HepG2 (cell line): Measurements from ENCODE around the gene DPM2. TPM values are rescaled to one million over a fixed set of nuclear protein-coding genes. Genes with fewer than 3 reads are reported as not detected.

Source experiments
- ATF2 ChIP-seq: sonication (generic); formaldehyde crosslinking; IDR thresholded peaks from 2 replicates; pipeline ENCODE4 v1.4.0; 2020; ENCODE audit warnings: missing genetic modification reagents
- CREB1 ChIP-seq, 2 experiments: fragments of 450-650 bp in 1 of 2; IDR thresholded peaks; 2 replicates each; pipeline ENCODE4 v1.6.1; 2016 to 2017; ENCODE audit warnings: control low read depth in 1 of 2, mild to moderate bottlenecking in 1 of 2, missing compliant biosample characterization in 1 of 2, missing genetic modification characterization in 1 of 2
- FOXP4 ChIP-seq: sonication (generic); formaldehyde crosslinking; IDR thresholded peaks from 2 replicates; pipeline ENCODE4 v1.4.0; 2020; ENCODE audit warnings: missing genetic modification reagents
- IRF2 ChIP-seq: IDR thresholded peaks from 2 replicates; pipeline ENCODE4 v1.6.1; 2018; ENCODE audit warnings: missing genetic modification reagents, missing compliant biosample characterization
- KDM2A ChIP-seq: sonication (generic); formaldehyde crosslinking; IDR thresholded peaks from 2 replicates; pipeline ENCODE4 v1.4.0; 2020; ENCODE audit warnings: low read depth, missing genetic modification reagents, borderline replicate concordance
- MIER2 ChIP-seq: IDR thresholded peaks from 2 replicates; pipeline ENCODE4 v1.6.1; 2016; ENCODE audit warnings: missing biosample characterization, missing genetic modification reagents
- MYC ChIP-seq: sonication (generic); formaldehyde crosslinking; IDR thresholded peaks from 2 replicates; pipeline ENCODE4 v1.9.0; 2021; ENCODE audit warnings: missing genetic modification reagents, borderline replicate concordance
- NKX3-1 ChIP-seq: sonication (generic); formaldehyde crosslinking; IDR thresholded peaks from 2 replicates; pipeline ENCODE4 v1.5.0; 2020; ENCODE audit warnings: missing genetic modification reagents
- PHF8 ChIP-seq: sonication (generic); formaldehyde crosslinking; IDR thresholded peaks from 2 replicates; pipeline ENCODE4 v1.5.0; 2020; ENCODE audit warnings: missing genetic modification reagents
- PRDM4 ChIP-seq: sonication (generic); formaldehyde crosslinking; IDR thresholded peaks from 2 replicates; pipeline ENCODE4 v1.9.0; 2021; ENCODE audit warnings: missing genetic modification reagents, borderline replicate concordance
- SALL1 ChIP-seq: sonication (generic); formaldehyde crosslinking; IDR thresholded peaks from 2 replicates; pipeline ENCODE4 v1.8.0; 2022; ENCODE audit warnings: mild to moderate bottlenecking, missing genetic modification reagents
- TCF7 ChIP-seq: sonication (generic); IDR thresholded peaks from 2 replicates; pipeline ENCODE4 v1.6.1; 2016; ENCODE audit warnings: antibody characterized with exemption, low read depth
- TFDP2 ChIP-seq: sonication (generic); formaldehyde crosslinking; IDR thresholded peaks from 2 replicates; pipeline ENCODE4 v1.4.0; 2020; ENCODE audit warnings: missing genetic modification reagents
- ZNF282 ChIP-seq: fragments of 450-650 bp; IDR thresholded peaks from 2 replicates; pipeline ENCODE4 v1.6.1; 2018; ENCODE audit not compliant: partially characterized antibody
- ZNF510 ChIP-seq: sonication (generic); formaldehyde crosslinking; IDR thresholded peaks from 2 replicates; pipeline ENCODE4 v1.4.0; 2020; ENCODE audit warnings: low read depth, mild to moderate bottlenecking, missing genetic modification reagents
- ZNF782 ChIP-seq: sonication (generic); formaldehyde crosslinking; IDR thresholded peaks from 2 replicates; pipeline ENCODE4 v1.4.0; 2020; ENCODE audit warnings: missing genetic modification reagents, mild to moderate bottlenecking, borderline replicate concordance
- ZSCAN25 ChIP-seq: sonication (generic); formaldehyde crosslinking; IDR thresholded peaks from 2 replicates; pipeline ENCODE4 v1.8.0; 2022; ENCODE audit warnings: mild to moderate bottlenecking, missing genetic modification reagents
- polyA plus RNA-seq, 8 experiments: library from polyadenylated mRNA; depleted of rRNA in 3 of 8; stranded (reverse) in 7 of 8; unstranded in 1 of 8; fragments of >200 nt; fragmentation: Illumina TruSeq in 4 of 8; extraction: Trizol in 4 of 8; gene quantifications; 2 replicates each; pipeline versions ENCODE4 v1.2.1 to v1.2.3, GENCODE V29; 2011 to 2016; ENCODE audit warnings: low read depth in 4 of 8, missing spikeins in 1 of 8, mixed read lengths in 1 of 8; ENCODE audit not compliant: insufficient read depth in 1 of 8
- total RNA-seq, 5 experiments: library from RNA; depleted of rRNA; stranded (reverse); fragments of >200 nt; fragmentation: Illumina TruSeq; extraction: Trizol; gene quantifications; 2 replicates each; pipeline ENCODE4 v1.2.3, GENCODE V29; 2016; ENCODE audit warnings: low read depth in 1 of 5
- TF ChIP-seq, protein P1 (sequence below): sonication (generic); formaldehyde crosslinking; IDR thresholded peaks from 2 replicates; pipeline ENCODE4 v1.9.0; 2021; ENCODE audit warnings: missing genetic modification reagents, mild to moderate bottlenecking, borderline replicate concordance

DPM2 gene
- total and polyA plus RNA-seq, 2 of the 13 experiments (the other 11 are each of a cell fraction or from before 2014, with no cell fraction given), result 24.8 to 35.3 TPM

DNA sequence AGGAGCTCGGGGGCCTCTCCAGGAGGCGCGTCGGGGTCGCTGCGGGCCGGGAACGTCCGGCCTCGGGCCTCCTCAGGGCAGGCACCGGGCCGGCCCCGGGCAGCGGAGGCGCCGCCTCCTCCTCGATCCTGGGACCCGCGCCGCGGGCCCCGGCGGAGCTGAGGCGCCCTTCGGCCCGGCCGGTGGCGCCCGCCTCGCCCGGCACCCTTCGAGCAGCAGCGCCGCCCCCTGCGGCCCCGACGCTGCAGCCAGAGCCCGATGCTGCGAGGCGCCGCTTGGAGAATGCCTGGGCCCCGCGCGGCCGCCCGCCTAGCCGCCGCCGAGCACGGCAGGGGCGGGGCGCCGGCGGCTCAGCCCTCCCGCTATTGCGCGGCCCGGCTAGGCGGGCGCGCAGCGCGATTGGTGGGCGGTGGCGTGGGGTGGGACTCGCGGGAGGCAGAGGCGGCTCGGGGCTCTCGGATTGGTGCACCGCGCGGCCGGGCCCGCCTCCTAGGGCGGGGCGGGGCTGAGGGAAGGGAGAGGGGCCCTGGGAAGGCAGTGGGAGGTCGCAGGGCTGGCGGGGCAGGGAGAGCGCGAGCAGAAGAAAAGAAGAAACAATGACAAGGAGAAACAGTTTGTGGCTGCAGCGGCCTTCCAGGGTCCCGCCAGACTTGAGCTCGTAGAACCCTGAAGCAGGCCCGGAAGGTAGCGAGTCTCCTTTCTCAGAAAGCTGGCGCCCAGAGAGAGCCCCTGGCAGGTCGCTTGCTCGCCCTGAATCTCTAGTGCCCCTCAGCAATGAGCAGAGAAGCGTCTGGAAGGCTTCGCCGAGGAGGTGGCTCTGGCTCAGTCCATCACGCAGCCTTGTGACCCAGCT is 43.3 kb upstream of the DPM2 start, which contains the start of gene EEIG1 (continued):
- no peak for TF ChIP-seq PRDM4 (CRISPR knock-in tag)
- 0 out of 2 replicates have a peak, but pooled peaks have one; percentile 17 for TF ChIP-seq KDM2A (CRISPR knock-in tag)
- TF ChIP-seq, protein P1, sequence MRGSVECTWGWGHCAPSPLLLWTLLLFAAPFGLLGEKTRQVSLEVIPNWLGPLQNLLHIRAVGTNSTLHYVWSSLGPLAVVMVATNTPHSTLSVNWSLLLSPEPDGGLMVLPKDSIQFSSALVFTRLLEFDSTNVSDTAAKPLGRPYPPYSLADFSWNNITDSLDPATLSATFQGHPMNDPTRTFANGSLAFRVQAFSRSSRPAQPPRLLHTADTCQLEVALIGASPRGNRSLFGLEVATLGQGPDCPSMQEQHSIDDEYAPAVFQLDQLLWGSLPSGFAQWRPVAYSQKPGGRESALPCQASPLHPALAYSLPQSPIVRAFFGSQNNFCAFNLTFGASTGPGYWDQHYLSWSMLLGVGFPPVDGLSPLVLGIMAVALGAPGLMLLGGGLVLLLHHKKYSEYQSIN (CRISPR knock-in tag), result no peak
- peak; percentile 59 for TF ChIP-seq PHF8
- TF ChIP-seq MYC (CRISPR knock-in tag), result no peak; the same call in 1 of the 2 replicates
- TF ChIP-seq ZNF282, result no peak
- no peak for TF ChIP-seq TCF7
- TF ChIP-seq ZNF510, result 0 out of 2 replicates have a peak, but pooled peaks have one; percentile 46
- TF ChIP-seq FOXP4 (CRISPR knock-in tag), result no peak
- TF ChIP-seq ATF2, result 0 out of 2 replicates have a peak, but pooled peaks have one; percentile 11
- no peak for TF ChIP-seq ZNF782 (CRISPR knock-in tag)
- peak; percentile 19; the same call in 1 of the 2 replicates for TF ChIP-seq CREB1 (IDR thresholded peaks at IDR 0.05)
- TF ChIP-seq CREB1 (CRISPR knock-in tag; IDR thresholded peaks at IDR 0.05), result no peak
- peak; percentile 50; the same call in 1 of the 2 replicates for TF ChIP-seq NKX3-1 (CRISPR knock-in tag)
- TF ChIP-seq MIER2 (CRISPR knock-in tag), result no peak
- peak; percentile 20; the same call in 1 of the 2 replicates for TF ChIP-seq IRF2 (CRISPR knock-in tag)
- no peak for TF ChIP-seq ZSCAN25 (CRISPR knock-in tag)
- peak; percentile 12; the same call in 1 of the 2 replicates for TF ChIP-seq SALL1 (CRISPR knock-in tag)
- peak; percentile 40; the same call in 1 of the 2 replicates for TF ChIP-seq TFDP2
